Stimulated activated CD8-positive, alpha-beta memory T cell treated with anti-CD3 and anti-CD28 coated beads, Interleukin-4, amount 100 ng/mL, for 24 hours (primary cell): ENCODE data around the gene CDK14.
"Not testable (repeated sequence)": the region's sequence is repeated elsewhere in the genome, so short reads cannot be mapped to it uniquely, and the experiment has no call there.

Experiments
- DNase-seq: peaks from one replicate; pipeline ENCODE4 v3.0.0-alpha.2; 2020; ENCODE audit warnings: low read depth

CDK14 gene

GRCh38 chr7:90757565-90757950, 161.4 kb downstream of the CDK14 start:
- DNase-seq, result not testable (repeated sequence)

GRCh38 chr7:90758933-90759562, 162.9 kb downstream of the CDK14 start:
- no peak for DNase-seq

- DNase-seq, result no peak
Measured at GRCh38 chr7:90759710-90760109, 163.6 kb downstream of the CDK14 start.

- no peak for DNase-seq
Measured at GRCh38 chr7:90760892-90761291, 164.8 kb downstream of the CDK14 start.

GRCh38 chr7:90761584-90761983, 165.5 kb downstream of the CDK14 start:
- DNase-seq, result no peak

- no peak for DNase-seq
Measured at GRCh38 chr7:90763108-90763507, 167.0 kb downstream of the CDK14 start.

- DNase-seq, result no peak
Measured at GRCh38 chr7:90764848-90765570, 168.9 kb downstream of the CDK14 start.

- DNase-seq, result no peak
Measured at GRCh38 chr7:90766814-90767564, 170.9 kb downstream of the CDK14 start.

GRCh38 chr7:90768301-90768700, 172.2 kb downstream of the CDK14 start:
- DNase-seq, result no peak

- DNase-seq, result no peak
Measured at GRCh38 chr7:90769036-90769435, 172.9 kb downstream of the CDK14 start.

- not testable (repeated sequence) for DNase-seq
Measured at GRCh38 chr7:90769566-90769965, 173.4 kb downstream of the CDK14 start.

GRCh38 chr7:90771281-90771680, 175.2 kb downstream of the CDK14 start:
- no peak for DNase-seq

- no peak for DNase-seq
Measured at GRCh38 chr7:90772410-90772809, 176.3 kb downstream of the CDK14 start.

GRCh38 chr7:90773269-90773668, 177.1 kb downstream of the CDK14 start:
- no peak for DNase-seq

GRCh38 chr7:90774706-90775105, 178.6 kb downstream of the CDK14 start:
- DNase-seq, result no peak

GRCh38 chr7:90775383-90775965, 179.4 kb downstream of the CDK14 start:
- DNase-seq, result no peak

GRCh38 chr7:90777041-90777440, 180.9 kb downstream of the CDK14 start:
- DNase-seq, result no peak

- no peak for DNase-seq
Measured at GRCh38 chr7:90777465-90777864, 181.3 kb downstream of the CDK14 start.

- DNase-seq, result no peak
Measured at GRCh38 chr7:90777886-90778285, 181.8 kb downstream of the CDK14 start.

GRCh38 chr7:90788052-90788451, 191.9 kb downstream of the CDK14 start:
- no peak for DNase-seq

GRCh38 chr7:90789736-90790306, 193.7 kb downstream of the CDK14 start:
- no peak for DNase-seq

GRCh38 chr7:90791596-90791995, 195.5 kb downstream of the CDK14 start:
- no peak for DNase-seq
